Dermis blood vessel endothelial cell (primary cell): ENCODE data around the gene RBM4B. TPM values are rescaled to one million over a fixed set of nuclear protein-coding genes. Genes with fewer than 3 reads are reported as not detected.

Source experiments
- DNase-seq: peaks from one replicate; pipeline ENCODE4 v3.0.0; 2010
- total RNA-seq: library from RNA; depleted of rRNA; stranded (reverse); fragments of >200 nt; gene quantifications from 2 replicates; pipeline ENCODE4 v1.2.3, GENCODE V29; 2014

RBM4B gene
- total RNA-seq, 1 donor from 2014 or later, result 28.4 TPM

- no peak for DNase-seq
Observed at GRCh38 chr11:66686801-66687750, 9.4 kb upstream of the RBM4B start.

- DNase-seq, result no peak
Observed at GRCh38 chr11:66686100-66686785, 8.6 kb upstream of the RBM4B start.

GRCh38 chr11:66685276-66686099 is 7.8 kb upstream of the RBM4B start:
- DNase-seq, result no peak

GRCh38 chr11:66684635-66685034 is 6.9 kb upstream of the RBM4B start:
- DNase-seq, result no peak

GRCh38 chr11:66683877-66684276 is 6.2 kb upstream of the RBM4B start:
- DNase-seq, result no peak

GRCh38 chr11:66680966-66681645 is 3.4 kb upstream of the RBM4B start:
- no peak for DNase-seq

GRCh38 chr11:66676931-66677598 is 622 bp downstream of the RBM4B start:
- no peak for DNase-seq

GRCh38 chr11:66676282-66676919 is 1.3 kb downstream of the RBM4B start:
- no peak for DNase-seq

- no peak for DNase-seq
Observed at GRCh38 chr11:66674964-66675602, 2.6 kb downstream of the RBM4B start.

- no peak for DNase-seq
Observed at GRCh38 chr11:66670816-66671215, 6.9 kb downstream of the RBM4B start.

- no peak for DNase-seq
Observed at GRCh38 chr11:66665369-66665768, 12.3 kb downstream of the RBM4B start.

- DNase-seq, result no peak
Observed at GRCh38 chr11:66663741-66664296, 13.9 kb downstream of the RBM4B start.

GRCh38 chr11:66659763-66660162 is 17.9 kb downstream of the RBM4B start:
- no peak for DNase-seq

GRCh38 chr11:66653123-66653522 is 24.6 kb downstream of the RBM4B start:
- DNase-seq, result no peak

GRCh38 chr11:66652651-66653050 is 25.0 kb downstream of the RBM4B start:
- no peak for DNase-seq

GRCh38 chr11:66651016-66651415 is 26.7 kb downstream of the RBM4B start:
- DNase-seq, result peak; percentile 23

GRCh38 chr11:66649903-66650302 is 27.8 kb downstream of the RBM4B start:
- DNase-seq, result no peak

- no peak for DNase-seq
Observed at GRCh38 chr11:66646828-66647227, 30.9 kb downstream of the RBM4B start.

GRCh38 chr11:66643745-66644437 is 33.8 kb downstream of the RBM4B start:
- DNase-seq, result no peak

- DNase-seq, result no peak
Observed at GRCh38 chr11:66641834-66642233, 35.9 kb downstream of the RBM4B start.
